Measurements from ENCODE around the gene PYY.
"Not testable (repeated sequence)": the region's sequence is repeated elsewhere in the genome, so short reads cannot be mapped to it uniquely, and the experiment has no call there.

PYY gene

DNA sequence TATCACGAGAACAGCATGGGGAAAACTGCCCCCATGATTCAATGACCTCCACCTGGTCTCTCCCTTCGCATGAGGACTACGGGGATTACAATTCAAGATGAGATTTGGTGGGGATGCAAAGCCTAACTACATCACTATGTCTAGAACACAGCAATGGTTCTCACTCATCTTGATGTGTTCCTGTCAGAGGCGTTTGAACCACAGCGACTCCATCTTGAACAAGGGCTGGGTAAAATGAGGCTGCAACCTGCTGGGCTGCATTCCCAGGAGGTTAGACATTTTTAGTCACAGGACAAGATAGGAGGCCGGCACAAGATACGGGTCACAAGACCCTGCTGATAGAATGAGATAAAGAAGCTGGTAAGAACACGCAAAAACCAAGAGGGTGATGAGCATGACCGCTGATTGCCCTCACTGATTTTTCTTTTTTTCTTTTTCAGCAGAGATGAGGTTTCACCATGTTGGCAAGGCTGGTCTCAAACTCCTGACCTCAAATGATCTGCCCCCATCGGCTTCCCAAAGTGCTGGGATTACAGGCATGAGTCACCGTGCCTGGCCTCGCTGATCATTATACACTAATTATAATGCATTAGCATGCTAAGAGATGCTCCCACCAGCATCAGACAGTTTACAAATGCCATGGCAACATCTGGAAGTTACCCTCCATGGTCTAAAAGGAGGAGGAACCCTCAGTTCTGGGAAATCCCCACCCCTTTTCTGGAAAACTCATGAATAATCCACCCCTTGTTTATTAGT is 8.5 kb downstream of the PYY start:
- TF ChIP-seq CTCF (conservative IDR thresholded peaks at IDR 0.05; ENCODE audit: low read depth, low read length), result no peak
- no peak overlapping the region for H3K4me3 ChIP-seq (ENCODE audit: low read depth, low read length)
- no peak for DNase-seq (ENCODE audit: low read depth)

- no peak for DNase-seq (ENCODE audit: low read depth)
- no peak within 1 kb of the TSS for H3K4me3 ChIP-seq (ENCODE audit: low read depth, low read length)
- TF ChIP-seq CTCF (conservative IDR thresholded peaks at IDR 0.05; ENCODE audit: low read depth, low read length), result no peak
Measured at GRCh38 chr17:43942051-43942685, 11.6 kb downstream of the PYY start, which contains the start of gene PPY. PPY (minus strand) TSS chr17:43942476; CDS start chr17:43941654, 822 bp downstream.

GRCh38 chr17:43940630-43941029 is 13.1 kb downstream of the PYY start:
- DNase-seq (ENCODE audit: low read depth), result peak; percentile 52

DNA sequence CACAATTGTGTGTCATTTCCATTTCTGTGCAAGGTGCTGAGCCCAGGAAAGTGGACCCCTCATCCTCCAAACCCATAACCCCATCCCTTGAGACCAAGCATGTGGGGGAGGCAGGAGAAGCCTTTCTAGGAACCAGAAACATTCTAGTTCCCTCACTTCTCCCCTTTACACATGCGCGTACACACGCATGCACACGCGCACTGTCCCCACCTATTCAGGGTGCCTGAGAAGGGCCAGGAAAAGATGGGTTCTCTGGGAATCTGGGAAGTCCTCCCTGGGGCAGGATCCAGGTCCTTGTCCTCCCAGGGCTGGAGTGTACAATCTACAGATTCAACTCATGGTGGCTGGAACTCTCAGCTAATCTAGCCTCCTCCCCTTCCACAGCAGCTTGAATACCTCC is 13.9 kb downstream of the PYY start:
- no peak for DNase-seq (ENCODE audit: low read depth)
- no peak overlapping the region for H3K4me3 ChIP-seq (ENCODE audit: low read depth, low read length)
- TF ChIP-seq CTCF (conservative IDR thresholded peaks at IDR 0.05; ENCODE audit: low read depth, low read length), result no peak

More at GRCh38 chr17:43940630-43941029, 13.1 kb downstream of the PYY start:
- no peak overlapping the region for H3K4me3 ChIP-seq (ENCODE audit: low read depth, low read length)
- peak; percentile 79 for TF ChIP-seq CTCF (conservative IDR thresholded peaks at IDR 0.05; ENCODE audit: low read depth, low read length)

GRCh38 chr17:43939452-43939851 is 14.3 kb downstream of the PYY start:
- H3K4me3 ChIP-seq (ENCODE audit: low read depth, low read length); DNase-seq (ENCODE audit: low read depth): not testable (repeated sequence)

DNA sequence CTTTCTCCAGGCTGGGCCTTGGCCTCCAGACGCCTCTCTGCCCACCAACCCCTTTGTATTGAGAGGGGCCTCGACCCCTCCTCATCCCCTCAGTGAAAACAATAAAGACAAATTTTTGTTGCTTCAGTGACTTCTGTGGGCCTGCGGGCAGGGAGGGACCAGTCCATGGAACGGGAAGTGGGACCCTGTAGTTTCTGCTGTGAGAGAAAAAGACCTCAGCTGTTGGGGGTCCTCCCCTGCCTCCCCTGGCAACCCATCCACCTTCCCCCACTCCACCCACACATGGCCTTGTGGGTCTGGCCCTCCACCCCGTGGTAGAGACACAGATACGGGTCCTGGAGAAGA is 14.9 kb downstream of the PYY start:
- DNase-seq (ENCODE audit: low read depth), result no peak
- no peak overlapping the region for H3K4me3 ChIP-seq (ENCODE audit: low read depth, low read length)
- TF ChIP-seq CTCF (conservative IDR thresholded peaks at IDR 0.05; ENCODE audit: low read depth, low read length), result no peak

- no peak for TF ChIP-seq CTCF (conservative IDR thresholded peaks at IDR 0.05; ENCODE audit: low read depth, low read length)
- H3K4me3 ChIP-seq (ENCODE audit: low read depth, low read length), result no peak overlapping the region
- no peak for DNase-seq (ENCODE audit: low read depth)
Measured at GRCh38 chr17:43936434-43936833, 17.3 kb downstream of the PYY start.

All from choroid plexus epithelial cell (primary cell).